ENCODE measurements around the gene CSTPP1.

The CSTPP1 gene

GRCh38 chr11:47144541-47144940, 208.0 kb downstream of the CSTPP1 start:
- Histone ChIP-seq H3K4me1 (ENCODE audit: insufficient read depth, low read length) (peaks cover 24% of the 10 kb centered on the region), H3K9ac (ENCODE audit: low read length) (no peak overlapping the region), H3K27ac (ENCODE audit: low read depth, low read length) (no peak overlapping the region), H3K27me3 (ENCODE audit: control insufficient read depth in 1 of 2, insufficient read depth in 2 of 2, low read length in 2 of 2) (no peaks in the 10 kb centered on the region), H3K9me3 (ENCODE audit: low read length) (no peaks in the 10 kb centered on the region), H3K4me3 (ENCODE audit: low read depth in 1 of 2, low read length in 2 of 2) (no peak overlapping the region), H3K36me3 (ENCODE audit: insufficient read depth, low read length) (no peaks in the 10 kb centered on the region)

- Histone ChIP-seq H3K27ac (ENCODE audit: low read depth, low read length) (no peak overlapping the region), H3K4me1 (ENCODE audit: insufficient read depth, low read length) (peaks cover 29% of the 10 kb centered on the region)
Measured at GRCh38 chr11:47147250-47147649, 210.7 kb downstream of the CSTPP1 start.

DNA sequence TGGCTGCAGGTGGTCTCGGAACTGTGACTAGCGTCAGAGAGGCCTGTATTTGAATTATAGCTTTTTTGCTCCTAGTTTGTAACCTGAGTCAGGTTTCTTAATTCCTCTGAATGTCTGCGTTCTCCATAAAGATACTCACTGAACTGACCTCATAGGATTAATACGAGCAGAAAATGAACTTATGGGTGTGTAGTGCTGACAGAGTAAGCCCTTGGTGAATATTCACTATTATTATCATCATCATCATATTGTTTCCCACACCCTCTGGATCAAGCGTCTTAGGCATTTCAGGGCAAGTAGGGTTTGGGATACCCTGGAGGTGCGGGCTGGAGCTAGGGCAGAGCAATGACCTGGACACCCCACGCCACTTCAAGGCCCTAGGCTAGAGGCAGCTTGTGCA, 211.1 kb downstream of the CSTPP1 start:
- H3K4me3 ChIP-seq (ENCODE audit: low read depth in 1 of 2, low read length in 2 of 2) = no peak overlapping the region
- no peaks in the 10 kb centered on the region for H3K36me3 ChIP-seq (ENCODE audit: insufficient read depth, low read length)
- H3K27me3 ChIP-seq (ENCODE audit: control insufficient read depth in 1 of 2, insufficient read depth in 2 of 2, low read length in 2 of 2) = no peaks in the 10 kb centered on the region
- no peak overlapping the region for H3K27ac ChIP-seq (ENCODE audit: low read depth, low read length)
- H3K4me1 ChIP-seq (ENCODE audit: insufficient read depth, low read length) = peaks cover 31% of the 10 kb centered on the region
- H3K9me3 ChIP-seq (ENCODE audit: low read length) = no peaks in the 10 kb centered on the region
- H3K9ac ChIP-seq (ENCODE audit: low read length) = no peak overlapping the region

More at GRCh38 chr11:47147250-47147649, 210.7 kb downstream of the CSTPP1 start:
- Histone ChIP-seq H3K9me3 (ENCODE audit: low read length) (no peaks in the 10 kb centered on the region), H3K4me3 (ENCODE audit: low read depth in 1 of 2, low read length in 2 of 2) (no peak overlapping the region), H3K36me3 (ENCODE audit: insufficient read depth, low read length) (no peaks in the 10 kb centered on the region), H3K27me3 (ENCODE audit: control insufficient read depth in 1 of 2, insufficient read depth in 2 of 2, low read length in 2 of 2) (no peaks in the 10 kb centered on the region), H3K9ac (ENCODE audit: low read length) (no peak overlapping the region)

DNA sequence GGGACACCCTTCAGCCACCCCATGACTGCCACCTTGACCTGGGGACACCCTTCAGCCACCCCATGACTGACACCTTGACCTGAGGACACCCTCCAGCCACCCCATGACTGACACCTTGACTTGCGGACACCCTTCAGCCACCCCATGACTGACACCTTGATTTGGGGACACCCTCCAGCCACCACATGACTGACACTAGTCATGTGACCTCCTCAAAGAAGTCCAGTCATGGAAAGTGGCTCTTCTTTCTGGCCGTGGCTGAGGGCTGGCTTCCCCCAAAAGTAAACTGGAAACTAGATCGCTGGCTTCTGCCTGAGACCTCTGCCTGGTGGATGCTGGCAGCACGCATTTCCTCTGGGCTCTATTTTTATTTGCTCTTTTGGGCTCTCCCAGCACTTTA, 211.7 kb downstream of the CSTPP1 start:
- no peaks in the 10 kb centered on the region for H3K9me3 ChIP-seq (ENCODE audit: low read length)
- H3K27me3 ChIP-seq (ENCODE audit: control insufficient read depth in 1 of 2, insufficient read depth in 2 of 2, low read length in 2 of 2) = no peaks in the 10 kb centered on the region
- H3K36me3 ChIP-seq (ENCODE audit: insufficient read depth, low read length) = no peaks in the 10 kb centered on the region
- H3K4me1 ChIP-seq (ENCODE audit: insufficient read depth, low read length) = peaks cover 32% of the 10 kb centered on the region
- H3K9ac ChIP-seq (ENCODE audit: low read length) = no peak overlapping the region
- no peak overlapping the region for H3K27ac ChIP-seq (ENCODE audit: low read depth, low read length)
- no peak overlapping the region for H3K4me3 ChIP-seq (ENCODE audit: low read depth in 1 of 2, low read length in 2 of 2)

DNA sequence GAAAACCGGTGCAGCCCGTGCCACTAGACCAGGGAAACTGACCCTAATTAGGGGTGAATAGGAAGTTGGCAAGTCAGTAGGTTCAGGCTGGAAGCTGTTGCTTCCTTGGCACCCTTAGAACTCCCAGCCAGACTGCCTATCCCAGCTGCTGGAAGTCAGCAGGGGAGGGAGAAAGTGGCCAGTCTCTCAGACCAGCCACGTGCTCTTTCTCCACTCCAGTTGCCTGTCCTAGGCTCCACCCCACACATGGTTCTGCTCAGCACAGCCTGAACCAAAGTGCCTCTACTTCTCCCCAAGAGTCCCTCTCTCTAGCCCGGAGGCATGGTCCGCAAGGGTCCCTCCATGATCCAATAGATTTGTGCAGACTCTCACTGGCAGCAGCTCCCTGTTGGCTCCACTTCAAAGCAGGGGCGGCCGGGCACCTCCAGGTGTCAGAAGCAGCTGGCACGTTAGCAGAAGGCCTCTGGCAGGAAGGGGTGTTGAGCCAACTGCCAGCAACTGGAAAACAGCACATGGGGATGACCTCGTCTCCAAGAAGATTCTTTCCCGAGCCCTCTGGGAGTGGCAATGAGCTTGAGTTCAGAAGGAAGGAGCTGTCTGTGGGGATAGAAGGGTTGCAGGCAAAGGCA, 212.5 kb downstream of the CSTPP1 start:
- no peaks in the 10 kb centered on the region for H3K9me3 ChIP-seq (ENCODE audit: low read length)
- no peak overlapping the region for H3K27ac ChIP-seq (ENCODE audit: low read depth, low read length)
- peaks cover 29% of the 10 kb centered on the region for H3K4me1 ChIP-seq (ENCODE audit: insufficient read depth, low read length)
- H3K27me3 ChIP-seq (ENCODE audit: control insufficient read depth in 1 of 2, insufficient read depth in 2 of 2, low read length in 2 of 2) = no peaks in the 10 kb centered on the region
- no peaks in the 10 kb centered on the region for H3K36me3 ChIP-seq (ENCODE audit: insufficient read depth, low read length)
- peak overlapping the region in 1 of 2 donors; percentile 16 for H3K4me3 ChIP-seq (ENCODE audit: low read depth in 1 of 2, low read length in 2 of 2)
- no peak overlapping the region for H3K9ac ChIP-seq (ENCODE audit: low read length)

DNA sequence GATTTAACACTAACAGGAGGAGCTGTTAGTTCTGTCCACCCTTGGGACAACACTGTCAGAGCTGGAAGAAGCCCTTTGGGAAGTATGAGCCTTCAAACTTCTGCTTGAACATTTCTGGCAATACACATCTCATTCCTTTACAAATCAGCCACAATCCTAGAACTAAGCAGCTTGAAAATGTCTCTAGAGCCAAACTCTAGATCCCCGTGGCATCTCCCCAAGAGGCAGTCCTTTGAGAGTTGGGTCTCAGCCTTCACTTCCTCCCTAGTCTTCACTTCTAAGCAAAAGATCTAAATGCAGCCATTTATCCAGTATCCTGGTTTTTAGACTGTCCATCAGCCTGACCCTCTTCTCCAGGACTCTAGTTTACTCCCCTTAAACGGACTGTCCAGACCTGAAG, 213.2 kb downstream of the CSTPP1 start:
- Histone ChIP-seq H3K27me3 (ENCODE audit: control insufficient read depth in 1 of 2, insufficient read depth in 2 of 2, low read length in 2 of 2) (no peaks in the 10 kb centered on the region), H3K9ac (ENCODE audit: low read length) (no peak overlapping the region), H3K9me3 (ENCODE audit: low read length) (no peaks in the 10 kb centered on the region), H3K27ac (ENCODE audit: low read depth, low read length) (no peak overlapping the region), H3K36me3 (ENCODE audit: insufficient read depth, low read length) (no peaks in the 10 kb centered on the region), H3K4me3 (ENCODE audit: low read depth in 1 of 2, low read length in 2 of 2) (no peak overlapping the region), H3K4me1 (ENCODE audit: insufficient read depth, low read length) (peaks cover 29% of the 10 kb centered on the region)

GRCh38 chr11:47152126-47152952, 215.8 kb downstream of the CSTPP1 start:
- H3K27ac ChIP-seq (ENCODE audit: low read depth, low read length) = no peak overlapping the region
- H3K9ac ChIP-seq (ENCODE audit: low read length) = no peak overlapping the region
- peaks cover 29% of the 10 kb centered on the region for H3K4me1 ChIP-seq (ENCODE audit: insufficient read depth, low read length)
- peaks cover 11% of the 10 kb centered on the region for H3K36me3 ChIP-seq (ENCODE audit: insufficient read depth, low read length)
- H3K4me3 ChIP-seq (ENCODE audit: low read depth in 1 of 2, low read length in 2 of 2) = no peak overlapping the region
- no peaks in the 10 kb centered on the region for H3K9me3 ChIP-seq (ENCODE audit: low read length)
- H3K27me3 ChIP-seq (ENCODE audit: control insufficient read depth in 1 of 2, insufficient read depth in 2 of 2, low read length in 2 of 2) = no peaks in the 10 kb centered on the region

GRCh38 chr11:47152953-47153950, 216.7 kb downstream of the CSTPP1 start:
- Histone ChIP-seq H3K27me3 (ENCODE audit: control insufficient read depth in 1 of 2, insufficient read depth in 2 of 2, low read length in 2 of 2) (no peaks in the 10 kb centered on the region), H3K9me3 (ENCODE audit: low read length) (no peaks in the 10 kb centered on the region), H3K4me1 (ENCODE audit: insufficient read depth, low read length) (peaks cover 29% of the 10 kb centered on the region), H3K4me3 (ENCODE audit: low read depth in 1 of 2, low read length in 2 of 2) (no peak overlapping the region), H3K27ac (ENCODE audit: low read depth, low read length) (no peak overlapping the region), H3K36me3 (ENCODE audit: insufficient read depth, low read length) (peaks cover 11% of the 10 kb centered on the region), H3K9ac (ENCODE audit: low read length) (no peak overlapping the region)

DNA sequence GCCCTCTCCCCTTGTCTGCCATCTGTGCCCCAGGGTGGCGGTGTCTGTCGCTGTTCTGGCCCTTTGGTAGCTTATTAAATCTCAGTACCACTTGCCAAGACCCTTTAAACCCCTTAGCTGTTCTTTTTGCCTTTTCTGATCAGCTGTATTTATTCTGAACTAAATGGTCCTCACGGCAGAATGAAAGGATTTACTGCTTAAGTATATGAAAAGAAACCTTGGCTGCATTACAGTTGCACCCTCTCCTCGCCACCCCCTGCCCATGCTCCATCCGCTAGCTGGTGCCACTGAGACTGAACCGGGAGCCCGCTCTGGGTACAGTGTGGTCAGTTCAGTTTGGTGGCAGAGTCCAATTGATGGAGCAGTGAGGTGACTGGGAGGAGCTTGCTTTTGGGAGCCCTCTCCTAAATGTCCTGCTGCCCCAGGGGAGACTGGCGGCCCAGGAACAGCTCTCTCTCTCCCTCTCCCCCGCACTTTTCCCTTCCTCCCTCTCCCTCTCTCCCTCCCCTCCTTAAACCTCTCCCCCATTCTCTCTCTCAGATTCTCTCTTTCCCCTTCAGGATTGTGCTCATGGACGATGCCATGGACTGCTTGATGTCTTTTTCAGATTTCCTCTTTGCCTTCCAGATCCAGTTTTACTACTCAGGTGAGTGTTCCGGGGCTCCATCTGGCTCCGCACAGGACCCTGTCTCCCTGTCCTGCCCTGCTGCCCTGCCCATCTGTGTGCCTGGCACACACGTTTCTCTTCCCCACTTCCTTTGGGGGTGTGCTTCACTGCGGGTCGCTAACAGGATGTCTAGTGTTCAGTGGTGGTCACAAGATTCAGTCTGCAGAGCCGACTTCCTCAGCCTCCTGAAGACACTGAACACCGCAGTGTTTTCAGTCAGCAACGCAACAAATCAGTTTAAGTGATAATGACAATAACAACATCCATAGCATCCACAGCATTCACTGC, 218.3 kb downstream of the CSTPP1 start:
- Histone ChIP-seq H3K9me3 (ENCODE audit: low read length) (no peaks in the 10 kb centered on the region), H3K9ac (ENCODE audit: low read length) (no peak overlapping the region), H3K36me3 (ENCODE audit: insufficient read depth, low read length) (peaks cover 11% of the 10 kb centered on the region), H3K27me3 (ENCODE audit: control insufficient read depth in 1 of 2, insufficient read depth in 2 of 2, low read length in 2 of 2) (no peaks in the 10 kb centered on the region), H3K4me1 (ENCODE audit: insufficient read depth, low read length) (peaks cover 12% of the 10 kb centered on the region), H3K27ac (ENCODE audit: low read depth, low read length) (no peak overlapping the region), H3K4me3 (ENCODE audit: low read depth in 1 of 2, low read length in 2 of 2) (no peak overlapping the region)

DNA sequence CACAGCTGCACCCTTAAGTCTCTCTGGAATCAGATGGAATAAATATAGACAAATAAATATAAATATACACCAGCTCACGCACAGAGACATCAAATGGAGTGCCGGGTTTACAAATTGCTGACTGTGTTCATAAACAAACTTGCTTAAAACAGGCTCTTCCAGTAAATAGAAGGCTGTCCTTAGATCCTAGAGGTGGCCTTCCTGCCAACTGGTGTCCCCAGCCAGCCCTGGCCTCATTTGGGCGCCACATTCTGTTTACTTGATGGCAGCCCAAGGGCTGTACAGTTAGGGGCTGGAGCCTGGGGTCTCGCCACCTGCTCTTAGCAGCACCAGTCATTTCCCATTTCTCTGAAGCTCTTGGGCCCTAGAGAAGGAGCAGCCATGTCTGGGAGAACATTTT, 219.3 kb downstream of the CSTPP1 start:
- peaks cover 11% of the 10 kb centered on the region for H3K36me3 ChIP-seq (ENCODE audit: insufficient read depth, low read length)
- no peaks in the 10 kb centered on the region for H3K27me3 ChIP-seq (ENCODE audit: control insufficient read depth in 1 of 2, insufficient read depth in 2 of 2, low read length in 2 of 2)
- peaks cover 13% of the 10 kb centered on the region for H3K4me1 ChIP-seq (ENCODE audit: insufficient read depth, low read length)
- no peak overlapping the region for H3K27ac ChIP-seq (ENCODE audit: low read depth, low read length)
- H3K9me3 ChIP-seq (ENCODE audit: low read length) = no peaks in the 10 kb centered on the region
- H3K9ac ChIP-seq (ENCODE audit: low read length) = no peak overlapping the region
- H3K4me3 ChIP-seq (ENCODE audit: low read depth in 1 of 2, low read length in 2 of 2) = no peak overlapping the region
